HG03039 (cell line): ENCODE data around the gene SNX18.

Experiments
- ATAC-seq: cut with Tn5 transposase; IDR thresholded peaks from one replicate; pipeline ENCODE4 v1.9.1; 2021; ENCODE audit warnings: mild to moderate bottlenecking, moderate library complexity; ENCODE audit not compliant: unreplicated experiment

The SNX18 gene

DNA sequence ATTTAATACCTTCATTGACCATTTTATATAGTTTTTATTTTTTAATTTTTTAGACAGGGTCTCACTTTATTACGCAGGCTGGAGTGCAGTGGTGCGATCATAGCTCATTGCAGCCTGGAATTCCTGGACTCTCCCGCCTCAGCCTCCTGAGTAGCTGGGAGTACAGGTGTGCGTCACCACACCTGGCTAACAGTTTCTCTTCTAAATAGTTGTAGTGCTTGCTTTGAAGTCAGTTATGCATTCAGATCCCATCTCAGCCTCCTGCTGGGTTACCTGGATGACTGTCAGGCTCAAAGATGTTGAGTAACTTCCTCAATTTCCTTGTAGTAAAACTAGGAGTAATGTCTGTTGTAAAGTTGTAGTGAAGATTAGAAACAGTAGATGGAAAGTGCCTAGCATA lies 21.4 kb downstream of the SNX18 start:
- ATAC-seq = no peak

DNA sequence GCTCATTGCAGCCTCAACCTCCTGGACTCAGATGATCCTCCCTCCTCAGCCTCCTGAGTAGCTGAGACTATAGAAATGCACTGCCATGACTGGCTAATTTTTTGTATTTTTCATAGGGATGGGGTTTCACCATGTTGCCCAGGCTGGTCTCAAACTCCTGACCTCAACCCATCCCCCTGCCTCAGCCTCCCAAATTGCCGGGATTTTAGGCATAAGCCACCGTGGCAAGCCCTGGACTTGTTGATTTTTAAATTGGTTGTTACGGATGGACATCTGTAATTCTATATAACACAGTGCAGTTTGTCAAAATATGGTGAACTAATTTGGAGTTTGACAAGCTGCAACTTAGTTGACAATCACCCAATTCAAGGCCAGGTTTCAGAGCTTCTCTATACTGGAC lies 22.7 kb downstream of the SNX18 start:
- no peak for ATAC-seq

DNA sequence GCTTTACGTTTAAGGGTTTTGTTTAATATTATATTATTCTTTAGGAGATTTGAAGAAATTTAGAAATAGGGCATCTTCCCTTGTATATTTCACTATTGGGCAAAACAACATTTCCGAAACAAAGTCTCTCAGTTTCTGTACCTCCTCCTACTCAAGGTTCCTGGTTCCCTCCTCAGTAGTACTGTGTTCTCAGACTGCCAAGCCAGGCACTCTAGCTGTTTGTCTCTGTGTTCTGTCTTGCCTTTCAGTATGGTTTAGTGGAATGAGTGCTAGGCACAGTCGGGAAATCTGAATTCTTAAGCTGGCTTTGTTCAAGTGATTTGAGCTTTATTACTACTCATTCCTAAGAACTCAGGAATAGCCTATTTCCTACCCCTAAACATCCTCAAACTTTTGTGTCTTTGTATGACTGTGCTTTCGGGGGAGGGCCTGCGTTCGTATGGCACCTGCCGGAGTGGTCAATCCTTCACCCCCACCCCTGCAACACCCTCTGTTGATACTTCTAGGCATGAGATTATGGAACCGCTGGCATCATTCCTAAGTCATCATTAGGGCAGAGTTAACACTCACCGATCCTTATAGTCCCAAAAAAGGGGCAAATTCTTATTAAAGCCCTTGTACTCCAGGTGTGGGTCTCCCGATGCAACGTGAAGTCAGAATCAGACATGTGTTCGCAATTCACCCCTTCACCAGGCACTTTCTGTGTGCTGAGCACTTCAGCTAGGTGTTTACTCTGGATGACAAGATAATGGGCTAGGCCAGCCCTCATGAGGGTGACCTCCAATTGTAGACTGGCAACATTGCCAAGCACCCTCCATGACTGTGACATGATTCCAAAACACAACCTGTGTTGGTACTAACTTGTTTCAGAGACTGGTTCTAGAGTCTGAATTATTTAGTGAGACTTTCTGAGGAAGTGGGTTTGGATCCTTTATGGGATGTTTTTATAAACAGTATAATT lies 24.5 kb downstream of the SNX18 start:
- no peak for ATAC-seq

DNA sequence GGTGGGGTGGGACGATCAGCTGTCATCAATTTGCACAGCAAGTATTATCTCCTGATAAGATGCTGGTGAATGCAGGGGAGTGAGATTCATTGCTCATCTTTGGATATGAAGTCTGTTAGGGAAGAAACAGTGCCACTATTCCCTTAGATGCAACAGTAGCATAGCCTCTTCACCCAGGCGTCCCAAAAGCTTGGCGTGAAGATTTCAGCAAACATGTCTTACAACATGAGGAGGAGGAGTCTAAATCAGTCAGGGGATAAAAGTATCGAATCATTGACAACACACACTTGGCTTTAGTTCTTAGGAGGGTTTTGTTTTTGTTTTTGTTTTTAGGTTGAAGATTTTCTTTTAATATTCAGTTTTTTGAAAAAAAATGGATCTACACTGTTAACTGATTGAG lies 26.5 kb downstream of the SNX18 start:
- no peak for ATAC-seq

DNA sequence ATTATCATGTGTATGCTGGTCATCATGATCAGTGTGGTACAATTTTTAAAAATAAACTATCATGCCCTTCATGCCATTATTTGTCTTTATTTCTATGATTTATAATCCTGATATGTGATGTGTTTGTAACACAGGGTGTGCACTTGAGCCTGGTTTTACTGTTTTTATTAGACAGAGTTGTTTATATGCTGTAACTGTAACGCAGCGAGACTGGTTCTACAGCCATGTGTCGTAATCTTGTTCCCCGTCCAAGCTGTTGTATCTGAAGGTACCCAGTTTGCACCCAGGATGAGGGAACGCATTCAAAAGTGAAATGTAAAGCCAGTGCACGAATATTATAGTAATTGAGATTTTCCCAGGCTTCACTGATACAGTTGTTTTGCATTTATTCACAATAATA lies 28.2 kb downstream of the SNX18 start:
- no peak for ATAC-seq

DNA sequence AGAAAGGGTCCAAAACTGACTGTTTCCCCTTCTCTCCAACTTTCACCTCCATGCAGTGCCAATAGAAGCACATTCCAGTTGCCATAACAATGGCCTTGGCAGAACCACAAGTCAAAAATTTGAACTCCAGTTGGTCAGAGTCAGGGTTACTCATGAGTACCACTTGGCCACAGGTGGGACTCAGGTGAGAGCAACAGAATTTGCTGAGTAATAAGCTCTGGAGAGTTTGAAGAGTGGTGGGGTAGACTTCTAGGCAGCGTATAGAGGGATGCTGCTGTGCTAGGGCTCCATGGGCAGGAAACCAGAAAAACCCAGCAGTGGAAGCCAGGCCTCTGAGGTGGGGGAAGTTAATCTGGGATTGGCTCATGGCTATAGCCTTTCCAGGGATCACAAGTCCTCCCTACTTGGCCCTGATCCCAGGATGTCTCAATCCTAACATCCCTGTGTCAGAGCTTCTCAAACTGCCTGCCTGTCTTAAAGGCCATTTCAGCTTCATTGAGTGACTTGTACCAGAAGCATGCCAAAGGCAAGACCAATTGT lies 30.2 kb downstream of the SNX18 start:
- ATAC-seq = no peak

DNA sequence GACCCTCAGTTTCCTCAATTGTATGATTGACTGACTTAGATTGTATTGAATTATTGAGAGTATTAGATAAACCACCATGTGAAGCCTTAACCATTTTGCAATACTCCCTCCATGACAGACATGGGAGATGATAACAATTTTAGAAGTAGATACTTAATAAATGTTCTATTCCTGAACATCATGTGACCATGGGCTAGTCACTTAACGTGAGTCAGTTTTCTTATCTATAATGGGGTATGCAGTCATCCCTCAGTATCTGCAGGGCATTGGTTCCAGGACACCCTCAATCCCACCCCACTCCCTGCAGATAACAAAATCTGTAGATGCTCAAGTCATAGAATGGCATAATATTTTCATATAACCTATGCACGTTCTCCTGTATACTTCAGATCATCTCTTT lies 31.0 kb downstream of the SNX18 start:
- no peak for ATAC-seq

DNA sequence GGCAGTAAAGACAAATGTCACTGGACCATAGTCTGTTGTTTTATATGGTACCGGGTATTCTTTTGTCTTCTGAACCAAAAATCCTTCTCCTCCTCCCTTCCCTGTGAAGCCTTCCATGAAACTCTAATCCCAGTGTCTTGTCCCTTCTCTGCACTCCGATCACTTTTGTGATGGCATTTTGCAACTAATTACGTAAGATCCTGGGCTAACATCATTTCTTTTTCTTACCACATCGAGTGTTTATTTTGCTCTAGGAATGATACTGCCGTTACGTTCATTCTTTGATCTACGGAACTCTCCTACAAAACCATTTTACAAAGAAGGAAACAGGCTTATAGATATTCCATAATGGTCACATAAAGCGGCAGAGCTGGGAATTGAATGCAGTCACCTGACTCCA lies 33.7 kb downstream of the SNX18 start:
- no peak for ATAC-seq

DNA sequence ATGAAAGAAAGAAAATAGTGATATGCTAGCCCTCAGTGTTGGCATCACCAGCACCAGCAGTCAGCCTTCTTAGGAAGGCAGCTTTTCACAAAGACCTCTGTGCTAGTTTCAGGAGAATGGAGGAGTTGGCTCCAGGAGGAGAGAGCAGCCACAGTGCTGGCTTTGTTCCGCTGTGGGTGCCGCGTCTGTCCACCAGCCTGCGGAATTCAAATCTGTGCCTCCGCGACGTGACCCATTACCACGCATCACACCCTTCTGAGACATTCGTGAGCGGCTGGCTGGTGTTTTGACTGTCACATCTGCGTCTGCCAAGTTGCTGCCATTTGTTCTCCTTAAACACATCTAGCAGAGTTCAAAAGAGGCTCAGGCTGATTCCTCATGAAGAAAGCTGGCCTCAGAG lies 34.4 kb downstream of the SNX18 start:
- no peak for ATAC-seq

DNA sequence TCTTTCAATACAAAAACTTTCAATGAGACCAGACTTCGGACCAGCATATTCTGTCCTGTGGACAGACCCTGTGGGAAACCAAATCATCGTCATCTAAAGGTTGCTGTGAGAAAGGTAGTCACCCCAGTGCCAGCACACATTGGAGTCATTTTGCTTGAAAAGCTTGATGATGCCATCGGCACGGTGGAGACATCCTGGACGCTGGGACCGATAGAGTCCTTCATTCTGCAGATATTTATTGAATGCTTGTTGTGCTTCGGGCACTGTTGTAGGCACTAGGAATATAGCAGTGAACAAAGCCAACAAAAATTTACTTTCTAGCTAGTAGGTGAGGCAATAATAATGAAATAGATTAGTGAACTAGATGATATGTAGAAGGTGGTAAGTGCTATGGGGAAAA lies 34.9 kb downstream of the SNX18 start:
- no peak for ATAC-seq

DNA sequence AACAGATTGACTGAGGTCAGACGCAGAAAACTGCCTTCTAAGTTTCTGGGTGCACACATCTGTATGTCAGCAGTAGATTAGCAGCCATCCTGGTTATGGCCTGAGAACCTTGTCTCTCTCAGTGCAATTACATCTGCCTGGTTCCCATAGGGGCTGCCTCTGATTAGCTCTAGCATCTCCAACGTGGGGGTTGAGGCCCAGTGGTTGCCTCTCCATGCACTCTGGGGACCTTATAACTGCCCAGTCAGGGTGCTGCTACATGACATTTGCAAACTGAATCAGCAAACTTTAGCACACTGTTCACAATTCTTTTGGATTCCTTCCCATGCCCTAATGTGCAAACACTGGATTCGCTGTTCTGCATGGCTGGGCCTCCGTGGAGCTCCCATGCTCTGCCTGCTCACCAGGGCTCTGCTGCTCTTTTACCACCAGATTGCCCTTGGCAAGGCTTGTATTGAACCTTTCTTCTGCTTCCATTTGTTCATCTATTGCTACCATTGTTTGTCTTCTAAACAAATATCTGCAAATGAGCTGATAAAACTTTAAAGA lies 36.2 kb downstream of the SNX18 start:
- ATAC-seq = no peak

DNA sequence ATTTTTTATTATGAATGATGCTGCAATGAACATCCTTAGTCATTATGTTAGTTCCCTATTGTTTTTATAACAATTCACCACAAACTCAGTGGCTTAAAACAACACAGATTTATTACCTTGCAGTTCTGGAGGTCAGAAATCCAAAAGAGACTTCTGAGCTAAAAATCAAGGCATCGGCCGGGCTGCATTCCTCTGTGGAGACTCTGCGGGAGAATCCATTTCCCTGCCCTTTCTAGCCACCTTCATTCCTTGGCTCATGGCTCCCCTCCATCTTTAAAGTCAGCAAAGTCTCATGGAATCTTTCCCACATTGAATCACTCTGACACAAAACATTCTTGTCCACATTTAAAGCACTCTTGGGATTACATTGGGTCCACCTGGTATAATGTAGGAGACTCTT lies 38.6 kb downstream of the SNX18 start:
- ATAC-seq = no peak

DNA sequence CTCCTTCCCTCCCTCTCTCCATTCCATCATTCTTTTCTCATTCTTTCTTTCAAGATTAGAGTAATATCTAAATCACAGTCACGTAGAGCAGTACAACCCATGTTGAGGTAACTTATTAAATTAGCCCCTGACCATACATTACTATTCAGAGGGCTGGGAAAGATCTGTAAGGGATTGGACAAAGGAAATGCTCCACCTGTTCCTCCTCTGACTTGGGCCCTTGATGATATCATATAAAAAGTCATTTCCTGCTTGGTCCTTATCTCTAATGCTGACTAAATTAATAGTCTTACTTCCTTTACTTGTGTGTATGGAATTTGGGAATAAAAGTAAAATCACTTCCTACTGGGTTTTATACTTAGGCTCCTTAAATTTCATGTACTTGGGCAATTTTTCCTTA lies 40.8 kb downstream of the SNX18 start:
- no peak for ATAC-seq

DNA sequence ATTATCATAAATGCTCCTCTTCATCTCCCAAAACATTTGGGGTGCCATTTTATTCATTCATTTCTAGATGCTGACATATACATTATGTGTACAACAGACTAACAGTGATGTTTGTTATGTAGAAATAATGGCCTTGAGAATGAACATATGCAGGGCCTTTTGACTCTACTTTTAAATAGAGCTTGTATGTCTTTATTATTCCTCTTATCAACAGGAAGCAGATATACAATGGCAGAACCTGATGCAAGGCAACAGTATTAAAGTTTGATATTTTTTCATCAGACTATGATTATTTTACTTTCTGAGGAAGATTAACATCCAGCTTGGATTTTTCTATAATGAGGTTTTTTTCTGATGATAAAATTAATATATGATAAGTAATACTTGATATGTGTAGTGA lies 44.1 kb downstream of the SNX18 start:
- ATAC-seq = no peak

DNA sequence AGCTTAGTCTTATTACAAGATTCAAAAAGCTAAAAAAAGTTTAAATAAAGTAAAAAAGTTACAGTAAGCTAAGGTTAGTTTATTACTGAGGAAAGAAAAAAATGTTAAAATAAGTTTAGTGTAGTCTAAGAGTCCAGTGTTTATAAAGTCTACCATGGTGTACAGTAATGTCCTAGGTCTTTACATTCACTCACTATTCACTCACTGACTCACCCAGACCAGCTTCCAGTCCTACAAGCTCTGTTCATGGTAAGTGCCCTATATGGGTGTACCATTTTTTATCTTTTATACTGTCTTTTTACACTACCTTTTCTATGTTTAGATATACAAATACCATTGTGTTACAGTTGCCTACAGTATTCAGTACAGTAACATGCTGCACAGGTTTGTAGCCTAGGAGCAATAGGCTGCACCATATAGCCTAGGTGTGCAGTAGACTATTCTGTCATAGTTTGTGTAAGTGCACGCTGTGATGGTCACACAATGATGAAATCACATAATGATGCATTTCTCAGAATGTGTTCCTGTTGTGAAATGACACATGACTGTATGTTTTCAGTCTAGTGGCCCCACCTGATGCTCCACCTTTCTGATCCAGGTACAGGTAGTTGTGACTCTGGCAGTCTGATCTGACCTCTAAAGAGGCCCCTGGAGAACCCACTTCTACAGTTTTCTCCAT lies 45.7 kb downstream of the SNX18 start:
- ATAC-seq = no peak

DNA sequence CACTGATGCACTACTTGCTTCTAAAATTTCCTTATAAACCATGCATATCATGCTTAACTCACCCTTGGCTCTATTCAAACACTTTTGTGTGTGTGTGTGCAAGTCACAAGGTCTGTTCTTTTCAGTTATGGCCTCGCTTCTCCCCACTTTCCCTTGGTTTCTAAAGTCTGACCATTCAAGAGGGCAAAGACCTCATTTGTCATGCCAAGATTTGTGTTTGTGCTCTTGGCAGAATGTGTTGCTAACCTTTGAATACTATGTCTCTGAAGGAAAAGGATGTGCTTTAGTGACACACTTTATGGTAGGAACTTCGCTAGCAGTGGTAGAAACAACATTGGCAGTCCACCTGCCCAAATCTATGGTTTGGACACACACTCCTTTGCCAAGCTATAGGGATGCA lies 50.4 kb downstream of the SNX18 start:
- no peak for ATAC-seq

DNA sequence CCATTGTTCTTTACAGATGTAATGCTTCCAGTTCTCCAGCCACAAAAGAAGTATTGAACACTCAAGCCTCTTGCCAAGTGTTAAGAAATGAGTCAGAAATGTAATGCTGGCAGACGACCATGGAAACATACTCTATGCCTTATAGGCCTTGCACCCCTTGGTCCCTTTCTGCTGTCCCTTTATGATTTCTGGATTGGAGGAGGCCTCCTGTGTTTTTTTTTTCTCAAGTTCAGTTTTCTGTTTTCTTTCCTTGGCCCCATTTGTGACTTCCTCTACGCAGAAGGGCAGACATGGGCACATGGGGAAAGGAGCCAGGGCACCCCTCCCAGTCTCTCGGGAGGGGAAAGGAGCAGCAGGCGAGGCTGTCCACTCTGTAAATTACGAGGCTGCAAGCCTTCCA lies 53.4 kb downstream of the SNX18 start:
- no peak for ATAC-seq

DNA sequence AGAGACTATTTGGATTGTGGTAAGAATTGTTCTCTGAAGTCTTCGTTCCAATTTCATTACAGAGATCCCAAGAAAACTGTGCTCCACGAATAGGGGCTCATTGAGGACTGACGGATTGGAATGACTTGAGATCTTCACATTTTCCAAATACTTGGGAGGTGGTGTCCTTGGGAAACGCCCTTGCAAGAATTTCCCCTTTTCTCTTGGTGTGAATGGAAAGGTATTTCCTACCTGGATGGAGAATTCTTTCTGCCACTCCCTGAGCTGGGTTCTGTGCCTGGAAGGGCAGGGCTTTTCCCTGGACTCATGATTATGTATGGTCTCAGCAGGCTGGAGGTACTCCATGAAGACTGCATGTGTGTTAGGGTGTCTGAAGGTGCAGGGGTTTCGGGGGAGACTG lies 53.9 kb downstream of the SNX18 start:
- no peak for ATAC-seq

DNA sequence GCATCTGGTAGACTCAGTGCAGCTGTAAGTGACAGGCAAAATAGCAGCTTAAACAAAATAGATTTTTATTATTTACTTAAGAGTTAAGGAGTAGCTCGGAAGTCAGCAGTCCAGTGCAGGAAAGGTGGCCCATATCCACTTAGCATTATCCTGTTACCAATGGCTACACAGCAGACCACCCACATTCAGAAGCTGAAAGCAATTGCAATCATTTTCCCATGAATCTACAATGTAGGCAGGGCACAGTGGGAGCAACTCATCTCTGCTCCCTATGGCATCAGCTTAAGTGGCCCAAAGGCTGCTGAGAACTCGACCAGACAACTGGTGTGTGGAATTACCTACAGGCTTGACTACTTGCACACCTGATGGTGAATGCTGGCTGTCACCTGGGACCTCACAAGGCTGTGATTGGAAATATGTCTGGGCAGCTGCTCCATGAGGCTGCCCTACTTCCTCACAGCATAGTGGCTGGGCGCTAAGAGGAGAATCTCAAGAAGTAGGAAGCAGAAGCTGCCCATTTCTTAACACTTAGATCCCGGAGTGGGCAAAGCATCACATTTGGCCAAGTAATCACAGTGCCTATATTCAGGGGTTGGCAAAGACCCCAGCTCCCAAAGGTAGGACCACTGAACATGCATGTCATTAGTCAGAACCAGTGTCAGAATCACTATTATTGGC lies 56.4 kb downstream of the SNX18 start:
- ATAC-seq = no peak

DNA sequence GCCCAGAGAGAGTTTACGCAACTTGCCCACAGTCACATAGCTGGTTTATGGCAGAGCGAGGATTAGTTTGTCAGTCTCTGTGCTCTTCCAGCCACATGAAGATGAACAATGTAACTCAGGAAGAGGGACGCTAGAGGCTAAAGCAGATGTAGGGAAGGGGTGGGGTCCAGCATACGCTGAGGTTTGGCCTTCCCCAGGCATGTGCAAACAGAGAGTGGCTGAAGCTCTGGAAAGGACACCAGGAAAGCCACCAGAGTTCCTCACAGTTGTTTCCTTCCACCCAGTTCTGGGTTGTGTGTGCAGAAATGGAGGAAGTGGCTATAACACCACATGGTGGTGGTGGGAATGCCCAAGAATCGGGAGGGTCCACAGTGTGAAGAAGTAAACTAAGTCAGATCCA lies 60.0 kb downstream of the SNX18 start:
- ATAC-seq = no peak

DNA sequence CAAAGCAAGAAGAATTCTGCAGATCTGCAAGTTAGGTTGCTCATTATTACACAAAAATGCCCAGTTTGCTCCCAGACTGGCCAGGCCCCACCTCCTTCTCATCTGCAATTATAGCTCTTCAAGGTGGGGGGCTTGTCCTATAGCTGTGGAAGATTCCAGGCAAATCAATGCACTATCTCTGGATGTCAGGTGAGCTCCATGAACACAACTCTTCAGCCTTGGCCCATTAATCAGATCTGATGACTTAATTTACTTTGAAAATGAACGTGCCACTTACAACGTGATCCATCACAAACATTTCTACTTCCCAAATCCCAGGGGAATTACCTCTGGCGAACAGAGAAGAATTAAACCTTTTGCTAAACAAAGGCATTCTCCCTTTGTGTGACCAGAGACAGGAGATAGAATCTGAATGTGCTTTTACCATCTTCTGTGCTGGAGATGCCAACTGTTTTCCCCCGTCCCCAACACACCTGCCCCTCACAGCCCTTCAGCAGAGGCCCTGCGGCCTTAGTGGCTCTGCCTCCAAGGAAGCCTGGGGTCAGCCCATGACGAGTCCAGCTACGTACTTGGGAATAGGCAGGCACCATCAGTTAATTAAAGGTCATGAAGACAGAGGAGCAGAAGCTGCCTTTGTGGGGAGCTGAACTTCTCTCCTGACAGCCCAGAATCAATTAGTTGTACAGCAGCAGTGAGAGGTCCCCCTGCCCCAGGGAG lies 60.5 kb downstream of the SNX18 start:
- ATAC-seq = no peak
